HG02973 (cell line): ENCODE measurements around the gene TANGO2.

Experiments used
- ATAC-seq: cut with Tn5 transposase; IDR thresholded peaks from one replicate; pipeline ENCODE4 v1.9.1; 2021; ENCODE audit warnings: moderate library complexity; ENCODE audit not compliant: unreplicated experiment

Gene TANGO2

DNA sequence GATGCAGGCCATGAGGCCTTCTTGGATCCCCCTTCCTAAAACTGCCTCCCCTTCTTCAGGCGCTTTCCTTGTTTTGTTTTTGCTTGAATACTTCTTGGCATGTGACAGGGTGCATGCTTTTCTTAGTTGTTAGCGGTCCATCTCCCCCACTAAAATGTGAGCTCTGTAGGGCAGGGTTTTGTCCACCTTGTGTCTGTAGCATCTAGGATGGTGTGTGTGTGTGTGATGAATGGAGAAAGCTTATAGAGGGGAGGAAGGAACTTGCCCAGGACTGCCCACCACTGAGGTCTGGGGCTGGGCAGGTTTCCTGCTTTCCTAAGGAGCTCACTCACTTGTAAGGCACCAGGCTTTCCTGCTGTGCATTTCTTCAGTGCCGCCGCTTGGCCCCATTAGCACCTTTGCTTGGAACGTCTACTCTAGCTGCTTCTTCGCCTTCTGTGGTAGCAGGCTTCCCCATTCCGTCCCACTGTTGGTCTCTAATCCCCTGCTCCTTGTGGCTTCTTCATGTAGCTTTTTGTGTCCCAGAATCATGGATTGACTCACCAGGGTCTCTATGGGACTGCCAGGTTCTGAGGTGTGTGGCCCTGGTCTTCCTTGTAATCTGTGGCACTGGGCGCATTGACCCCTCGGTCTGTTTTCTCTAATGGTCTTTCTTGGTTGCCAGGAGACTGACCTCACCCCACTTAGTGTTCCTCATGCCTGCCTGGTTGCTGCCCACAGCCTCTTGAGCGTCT lies 62.4 kb downstream of the TANGO2 start:
- no peak for ATAC-seq

GRCh38 chr22:20083891-20084546 lies 63.1 kb downstream of the TANGO2 start:
- no peak for ATAC-seq

DNA sequence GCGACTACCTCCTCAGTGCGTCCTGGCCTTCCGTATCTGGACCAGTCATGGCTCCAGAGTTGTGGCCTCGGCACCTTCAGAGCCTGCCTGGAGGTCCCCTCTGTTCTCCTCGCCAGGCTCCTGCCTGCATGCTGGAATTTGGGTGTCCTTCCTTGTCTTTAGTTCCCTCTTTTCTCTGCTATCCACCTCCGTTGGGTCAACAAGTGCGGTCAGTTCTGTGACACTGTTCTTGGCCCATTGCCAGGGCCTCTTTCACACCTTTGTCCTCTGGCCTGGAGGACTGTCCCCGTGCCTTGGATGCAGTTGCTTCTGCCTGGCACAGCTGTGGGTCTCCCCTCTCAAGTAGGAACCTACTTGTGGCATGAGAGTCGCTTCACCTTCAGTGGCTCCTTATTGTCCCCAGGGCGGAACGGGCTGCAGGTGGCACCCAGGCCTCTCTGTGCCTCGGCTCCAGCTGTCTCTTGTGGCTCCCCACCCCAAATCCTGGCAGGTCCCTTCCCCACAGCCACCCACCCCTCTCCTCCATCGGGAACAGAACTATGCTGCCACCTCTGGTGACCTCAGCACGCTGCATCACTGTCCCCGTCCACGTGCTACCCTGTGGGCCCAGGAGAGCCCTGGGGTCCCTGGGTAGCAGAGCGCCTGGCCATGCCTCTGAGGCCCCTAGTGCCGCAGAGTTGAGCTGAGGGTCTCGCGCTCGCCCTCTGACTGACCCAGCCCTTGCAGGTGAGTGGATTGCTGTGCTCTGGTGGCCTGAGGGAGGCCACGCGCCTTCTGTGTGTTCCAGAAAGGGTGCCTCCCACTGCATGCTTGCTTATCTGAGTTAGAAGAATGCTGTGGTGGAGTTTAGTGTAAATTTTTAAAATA lies 63.9 kb downstream of the TANGO2 start:
- no peak for ATAC-seq

- ATAC-seq = no peak
Measured at GRCh38 chr22:20085651-20086050, 64.7 kb downstream of the TANGO2 start.

- ATAC-seq = no peak
Measured at GRCh38 chr22:20086101-20086599, 65.2 kb downstream of the TANGO2 start.

DNA sequence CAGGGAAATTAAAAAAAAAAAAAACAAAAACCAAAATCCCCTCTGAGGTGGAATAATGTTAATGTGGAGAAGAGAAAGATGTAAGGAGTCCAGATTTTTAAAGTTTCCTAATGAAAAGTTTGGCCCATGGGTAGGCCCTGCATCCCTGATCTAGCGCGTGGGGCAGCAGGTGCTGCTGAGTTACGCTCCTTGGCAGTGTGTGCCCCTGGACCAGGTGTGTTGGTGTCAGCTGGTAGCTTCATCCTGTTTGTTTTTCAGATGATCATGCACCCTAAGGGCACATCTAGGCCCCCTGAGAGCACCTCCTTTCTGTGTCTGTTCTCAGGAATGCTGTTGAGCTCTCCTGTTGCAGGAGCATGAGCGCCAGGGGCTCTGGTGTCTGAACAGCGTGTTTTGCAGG lies 65.9 kb downstream of the TANGO2 start:
- ATAC-seq = no peak

GRCh38 chr22:20087319-20088262 lies 66.7 kb downstream of the TANGO2 start:
- no peak for ATAC-seq

DNA sequence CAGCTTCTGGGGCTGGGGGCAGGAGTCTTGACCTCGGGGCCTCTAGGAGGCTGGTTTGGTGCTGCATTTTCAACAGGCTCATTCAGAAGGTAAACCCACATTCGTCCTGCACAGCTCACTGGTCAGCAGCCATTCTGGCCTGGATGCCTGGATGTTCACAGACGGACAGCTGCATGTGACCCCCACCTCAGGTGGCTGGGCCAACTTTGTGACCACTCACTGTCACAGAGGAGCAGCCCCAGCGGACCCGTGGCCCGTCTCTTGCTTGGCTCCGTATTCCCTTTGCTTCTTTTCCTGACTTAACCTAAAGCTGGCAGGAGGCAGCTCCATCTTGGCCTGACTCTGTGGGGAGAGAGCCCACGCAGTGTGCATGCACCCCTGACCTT lies 67.3 kb downstream of the TANGO2 start:
- no peak for ATAC-seq

GRCh38 chr22:20089226-20089976 lies 68.5 kb downstream of the TANGO2 start:
- ATAC-seq = no peak

GRCh38 chr22:20089977-20090729 lies 69.2 kb downstream of the TANGO2 start:
- no peak for ATAC-seq

DNA sequence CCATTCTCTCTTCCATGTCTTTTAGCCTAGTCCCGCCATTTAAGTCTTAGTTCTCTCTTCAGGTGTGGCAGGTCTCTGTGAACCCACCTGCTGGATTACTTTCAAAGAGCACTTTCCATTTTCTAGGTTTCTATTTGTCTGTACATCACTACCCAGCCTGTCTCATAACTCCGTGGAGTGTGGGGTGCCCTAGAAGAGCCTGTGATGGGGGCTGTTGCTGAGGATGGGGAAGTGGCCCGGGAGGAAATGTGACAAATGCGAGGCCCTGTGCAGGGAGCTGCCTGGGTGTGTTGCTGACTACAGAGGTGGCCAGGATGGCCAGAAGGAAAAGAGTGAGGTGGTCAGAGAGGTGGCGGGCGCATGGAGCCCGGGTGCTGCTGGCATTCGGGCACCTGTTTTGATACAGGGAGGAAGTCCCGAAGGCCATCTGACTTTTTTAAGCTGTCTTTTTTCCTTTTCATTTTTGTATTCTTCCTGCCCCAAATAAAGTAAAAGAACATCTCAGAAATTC lies 69.9 kb downstream of the TANGO2 start:
- ATAC-seq = no peak

DNA sequence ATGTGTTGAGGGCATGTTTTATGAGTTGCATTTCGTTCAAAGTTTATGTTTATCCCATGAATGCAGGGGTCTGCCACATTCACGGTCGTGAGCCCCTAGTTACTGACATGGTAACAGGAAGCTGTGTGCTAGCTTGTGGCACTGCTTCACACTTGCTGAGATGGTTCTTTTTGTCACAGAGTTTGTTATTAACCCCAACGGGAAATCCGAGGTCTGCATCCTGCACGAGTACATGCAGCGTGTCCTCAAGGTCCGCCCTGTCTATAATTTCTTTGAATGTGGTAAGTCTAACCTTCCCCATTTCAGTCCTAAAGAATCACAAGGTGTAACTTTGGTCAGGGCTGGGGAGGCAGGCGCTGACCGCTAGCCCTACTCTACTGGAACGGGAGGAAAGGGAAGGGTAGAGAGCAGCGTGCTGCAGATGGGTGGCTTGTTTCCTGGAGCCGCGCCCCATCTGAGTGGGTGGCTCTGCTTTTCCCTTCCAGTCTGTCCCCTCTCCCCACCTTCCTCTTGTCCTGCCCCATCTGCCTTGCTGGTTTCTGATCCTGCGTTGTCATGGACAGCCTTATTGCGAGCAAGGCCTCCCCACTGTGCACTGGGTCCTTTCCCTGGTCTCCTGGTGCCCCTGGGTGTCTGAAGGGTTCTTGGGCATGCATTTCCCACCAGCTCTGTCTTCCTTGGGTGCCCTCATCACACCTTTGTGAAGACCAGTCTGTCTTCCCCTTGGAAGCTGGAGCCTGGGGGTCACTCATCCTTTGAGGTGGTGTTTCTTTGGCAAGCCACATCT lies 71.0 kb downstream of the TANGO2 start:
- ATAC-seq = no peak

DNA sequence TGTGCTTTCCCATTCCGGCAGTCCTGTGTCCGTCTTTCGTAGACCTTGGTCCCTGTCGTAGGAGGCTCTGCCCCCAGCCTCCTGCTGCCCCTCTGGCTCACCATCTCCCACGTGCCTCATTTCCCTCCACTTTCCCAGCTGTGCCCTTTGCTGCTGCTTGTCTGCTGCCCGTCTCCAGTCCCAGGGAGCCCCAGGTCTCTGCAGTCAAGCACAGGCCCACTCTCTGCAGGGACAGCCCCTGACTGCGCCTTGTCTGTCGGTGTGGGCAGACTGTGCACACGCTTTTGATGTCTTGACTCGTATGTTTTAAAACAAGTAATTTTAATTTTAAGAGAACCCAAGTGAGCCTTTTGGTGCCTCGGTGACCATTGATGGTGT lies 71.6 kb downstream of the TANGO2 start:
- ATAC-seq = no peak

GRCh38 chr22:20093418-20094196 lies 72.7 kb downstream of the TANGO2 start:
- no peak for ATAC-seq

DNA sequence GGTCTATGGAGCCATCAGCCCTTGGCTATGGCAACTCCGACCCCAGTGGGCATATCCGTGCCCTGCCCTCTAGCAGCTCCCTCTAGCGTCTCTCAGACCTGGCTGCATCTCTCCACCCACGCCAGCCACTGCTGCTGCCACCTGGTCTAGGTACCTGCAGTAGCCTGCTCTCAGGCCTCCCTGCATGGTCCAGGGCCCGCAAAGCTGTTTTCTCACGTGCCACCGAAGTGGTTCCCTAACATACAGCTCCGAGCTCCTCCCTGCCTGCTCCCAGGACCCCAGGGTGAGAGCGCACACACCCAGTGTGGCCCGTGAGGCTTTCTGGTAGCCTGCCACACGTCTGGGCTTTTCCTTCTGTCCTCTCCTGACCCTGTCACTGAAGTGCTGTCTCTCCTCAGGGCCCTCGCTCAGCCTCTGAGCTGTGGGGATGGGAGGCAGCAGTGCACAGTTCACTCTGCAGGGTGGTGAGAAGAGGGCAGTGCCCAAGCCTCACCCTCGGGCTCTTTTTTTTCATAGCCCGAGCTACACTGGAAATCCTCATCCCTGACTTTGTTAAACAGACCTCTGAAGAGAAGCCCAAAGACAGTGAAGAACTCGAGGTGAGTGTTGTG lies 73.4 kb downstream of the TANGO2 start:
- ATAC-seq = no peak

GRCh38 chr22:20095521-20095920 lies 74.6 kb downstream of the TANGO2 start:
- no peak for ATAC-seq
